Measurements from ENCODE around the gene INPP5F.
"Not testable (repeated sequence)": the region's sequence is repeated elsewhere in the genome, so short reads cannot be mapped to it uniquely, and the experiment has no call there.

INPP5F gene

GRCh38 chr10:119768455-119769094 is 42.7 kb downstream of the INPP5F start:
- FAIRE-seq, result peak; percentile 64
- no peak for DNase-seq (ENCODE audit: insufficient read length)
- TF ChIP-seq TAF1 (IDR thresholded peaks at IDR 0.05; ENCODE audit: borderline replicate concordance, low read depth, low read length) (no peak), POLR2AphosphoS5 (IDR thresholded peaks at IDR 0.05; ENCODE audit: low read depth, low read length) (no peak), POLR2A (IDR thresholded peaks at IDR 0.05; ENCODE audit: low read depth, low read length) (no peak)

GRCh38 chr10:119769886-119770285 is 44.0 kb downstream of the INPP5F start:
- TF ChIP-seq POLR2A (IDR thresholded peaks at IDR 0.05; ENCODE audit: low read depth, low read length), result no peak
- no peak for TF ChIP-seq POLR2AphosphoS5 (IDR thresholded peaks at IDR 0.05; ENCODE audit: low read depth, low read length)
- no peak for TF ChIP-seq TAF1 (IDR thresholded peaks at IDR 0.05; ENCODE audit: borderline replicate concordance, low read depth, low read length)
- no peak for FAIRE-seq
- DNase-seq (ENCODE audit: insufficient read length), result no peak

GRCh38 chr10:119770928-119771327 is 45.1 kb downstream of the INPP5F start:
- FAIRE-seq (no peak), DNase-seq (ENCODE audit: insufficient read length) (no peak)
- TF ChIP-seq POLR2AphosphoS5 (IDR thresholded peaks at IDR 0.05; ENCODE audit: low read depth, low read length), result no peak
- TF ChIP-seq TAF1 (IDR thresholded peaks at IDR 0.05; ENCODE audit: borderline replicate concordance, low read depth, low read length), result no peak
- no peak for TF ChIP-seq POLR2A (IDR thresholded peaks at IDR 0.05; ENCODE audit: low read depth, low read length)

- no peak for FAIRE-seq
- TF ChIP-seq TAF1 (IDR thresholded peaks at IDR 0.05; ENCODE audit: borderline replicate concordance, low read depth, low read length) (no peak), POLR2A (IDR thresholded peaks at IDR 0.05; ENCODE audit: low read depth, low read length) (no peak)
- no peak for DNase-seq (ENCODE audit: insufficient read length)
Measured at GRCh38 chr10:119772334-119772733, 46.5 kb downstream of the INPP5F start.

GRCh38 chr10:119773041-119773440 is 47.2 kb downstream of the INPP5F start:
- not testable (repeated sequence) for DNase-seq (ENCODE audit: insufficient read length); FAIRE-seq

GRCh38 chr10:119775529-119775928 is 49.7 kb downstream of the INPP5F start:
- FAIRE-seq, result no peak
- TF ChIP-seq POLR2A (IDR thresholded peaks at IDR 0.05; ENCODE audit: low read depth, low read length), result no peak
- no peak for TF ChIP-seq TAF1 (IDR thresholded peaks at IDR 0.05; ENCODE audit: borderline replicate concordance, low read depth, low read length)
- no peak for TF ChIP-seq POLR2AphosphoS5 (IDR thresholded peaks at IDR 0.05; ENCODE audit: low read depth, low read length)
- no peak for DNase-seq (ENCODE audit: insufficient read length)

- DNase-seq (ENCODE audit: insufficient read length) (no peak), FAIRE-seq (no peak)
- TF ChIP-seq TAF1 (IDR thresholded peaks at IDR 0.05; ENCODE audit: borderline replicate concordance, low read depth, low read length), result no peak
- TF ChIP-seq POLR2A (IDR thresholded peaks at IDR 0.05; ENCODE audit: low read depth, low read length), result no peak
- TF ChIP-seq POLR2AphosphoS5 (IDR thresholded peaks at IDR 0.05; ENCODE audit: low read depth, low read length), result no peak
Measured at GRCh38 chr10:119776536-119776935, 50.7 kb downstream of the INPP5F start.

- DNase-seq (ENCODE audit: insufficient read length) (no peak), FAIRE-seq (no peak)
- no peak for TF ChIP-seq TAF1 (IDR thresholded peaks at IDR 0.05; ENCODE audit: borderline replicate concordance, low read depth, low read length)
- TF ChIP-seq POLR2AphosphoS5 (IDR thresholded peaks at IDR 0.05; ENCODE audit: low read depth, low read length), result no peak
- no peak for TF ChIP-seq POLR2A (IDR thresholded peaks at IDR 0.05; ENCODE audit: low read depth, low read length)
Measured at GRCh38 chr10:119777686-119778085, 51.8 kb downstream of the INPP5F start.

- DNase-seq (ENCODE audit: insufficient read length) (no peak), FAIRE-seq (no peak)
- TF ChIP-seq POLR2A (IDR thresholded peaks at IDR 0.05; ENCODE audit: low read depth, low read length), result no peak
Measured at GRCh38 chr10:119778776-119779445, 53.1 kb downstream of the INPP5F start.

- TF ChIP-seq TAF1 (IDR thresholded peaks at IDR 0.05; ENCODE audit: borderline replicate concordance, low read depth, low read length) (no peak), POLR2A (IDR thresholded peaks at IDR 0.05; ENCODE audit: low read depth, low read length) (no peak), POLR2AphosphoS5 (IDR thresholded peaks at IDR 0.05; ENCODE audit: low read depth, low read length) (no peak)
- DNase-seq (ENCODE audit: insufficient read length) (no peak), FAIRE-seq (peak; percentile 48)
Measured at GRCh38 chr10:119780879-119781480, 55.1 kb downstream of the INPP5F start.

- FAIRE-seq, result no peak
- no peak for DNase-seq (ENCODE audit: insufficient read length)
- TF ChIP-seq TAF1 (IDR thresholded peaks at IDR 0.05; ENCODE audit: borderline replicate concordance, low read depth, low read length) (no peak), POLR2AphosphoS5 (IDR thresholded peaks at IDR 0.05; ENCODE audit: low read depth, low read length) (no peak)
Measured at GRCh38 chr10:119781498-119781897, 55.6 kb downstream of the INPP5F start.

GRCh38 chr10:119782981-119783664 is 57.3 kb downstream of the INPP5F start:
- no peak for FAIRE-seq
- no peak for TF ChIP-seq TAF1 (IDR thresholded peaks at IDR 0.05; ENCODE audit: borderline replicate concordance, low read depth, low read length)
- TF ChIP-seq POLR2A (IDR thresholded peaks at IDR 0.05; ENCODE audit: low read depth, low read length), result no peak
- no peak for TF ChIP-seq POLR2AphosphoS5 (IDR thresholded peaks at IDR 0.05; ENCODE audit: low read depth, low read length)
- no peak for DNase-seq (ENCODE audit: insufficient read length)

Data from GM12892 (cell line).